ENCODE results near the gene KLF16.

The KLF16 gene

DNA sequence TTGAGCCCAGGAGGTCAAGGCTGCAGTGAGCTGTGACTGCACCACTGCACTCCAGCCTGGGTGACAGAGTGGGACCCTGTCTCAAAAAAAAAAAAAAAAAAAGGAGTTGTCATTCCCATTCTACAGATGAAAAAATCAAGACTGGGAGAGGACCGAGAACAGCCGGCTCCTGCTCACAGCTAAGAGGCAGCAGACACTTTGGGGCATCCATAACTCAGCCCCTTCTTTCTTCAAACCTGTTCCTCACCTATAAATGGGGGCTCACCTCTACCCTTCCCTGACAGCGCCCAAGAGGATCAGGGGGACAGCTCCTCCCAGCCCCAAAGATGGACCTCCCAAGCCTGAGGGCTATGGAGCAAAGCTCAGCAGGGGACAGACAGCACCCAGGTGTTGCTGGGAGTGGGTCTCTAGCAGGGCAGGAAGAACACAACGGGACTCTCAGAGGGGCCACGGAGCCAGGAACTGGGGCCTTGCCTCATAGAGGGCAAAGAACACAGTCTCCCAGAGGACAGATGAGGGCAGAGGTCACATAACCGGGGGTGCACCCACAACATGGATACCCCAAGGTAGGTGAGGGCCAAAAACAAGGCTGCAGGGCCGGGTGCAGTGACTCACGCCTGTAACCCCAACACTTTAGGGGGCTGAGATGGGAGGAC, 3.4 kb upstream of the KLF16 start:
- no peak for DNase-seq

DNA sequence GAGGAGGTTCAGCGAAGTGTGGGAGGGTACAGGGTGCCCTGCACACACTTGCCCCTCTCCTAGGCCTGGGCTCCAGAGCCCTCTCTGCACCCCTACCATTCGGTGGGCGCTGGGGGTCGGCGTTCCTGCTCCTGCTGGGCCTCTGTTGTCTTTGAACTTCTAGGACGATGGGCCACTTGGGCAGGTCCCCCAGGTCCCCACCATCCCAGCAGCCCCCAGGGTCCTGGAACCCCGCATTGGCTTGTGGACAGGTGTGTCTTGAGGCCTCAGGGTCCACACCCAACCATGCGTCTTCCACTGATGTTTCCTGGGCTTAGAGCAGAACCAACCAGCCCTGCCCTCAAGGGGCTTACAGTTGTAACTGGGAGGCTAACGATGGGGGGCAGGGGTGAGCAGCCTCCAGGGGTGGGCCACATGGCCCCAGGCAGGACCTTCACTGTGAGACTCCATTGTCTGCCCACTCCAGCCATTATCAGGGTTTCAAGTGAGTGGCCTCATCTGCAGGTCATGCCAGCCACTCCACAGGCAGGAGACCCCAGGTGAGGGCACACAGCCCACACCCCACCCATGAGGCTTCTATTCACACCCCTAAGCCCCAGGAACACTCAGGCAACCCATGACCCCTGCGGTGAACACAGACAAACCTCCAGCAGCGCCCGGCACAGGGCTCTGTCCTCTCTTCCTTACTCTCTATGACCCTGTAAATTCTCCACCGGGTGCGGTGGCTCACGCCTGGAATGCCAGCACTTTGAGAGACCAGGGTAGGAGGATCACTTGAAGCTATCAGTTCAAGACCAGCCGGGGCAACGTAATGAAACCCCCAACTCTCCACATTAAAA, 2.0 kb upstream of the KLF16 start:
- no peak for DNase-seq

DNA sequence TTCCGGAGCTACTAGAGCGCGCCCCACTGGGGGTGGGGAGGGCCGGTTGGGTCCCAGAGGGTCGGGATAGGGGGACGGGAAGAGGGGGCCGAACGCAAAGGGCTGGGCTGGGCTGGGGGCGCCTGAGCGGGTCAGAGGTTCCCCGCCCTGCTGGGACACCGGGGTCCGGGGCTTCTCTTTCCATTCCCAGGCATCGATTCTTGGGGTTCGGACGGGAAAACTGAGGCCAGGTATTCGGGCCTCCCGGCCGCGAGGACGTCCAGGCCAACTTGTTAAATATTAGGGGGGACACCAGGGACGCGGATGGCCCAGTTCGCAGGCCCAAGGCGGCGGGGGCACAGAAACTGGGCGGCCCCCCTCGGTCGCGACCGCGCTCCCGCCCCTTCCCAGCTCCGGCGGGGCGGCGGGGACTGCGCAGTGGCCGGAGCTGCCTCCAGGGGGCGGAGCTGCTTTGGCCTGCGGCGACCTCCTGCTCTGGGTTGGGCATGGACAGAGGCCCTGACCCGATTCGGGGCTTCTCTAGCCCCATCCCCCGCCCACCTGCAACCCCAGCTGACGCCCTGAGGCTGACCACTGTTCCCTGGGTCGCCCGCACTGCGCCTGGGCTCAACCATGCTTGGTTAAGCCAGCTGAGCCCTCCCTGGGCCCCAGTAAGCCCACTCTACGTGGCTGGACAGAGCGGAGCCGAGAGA, 1.2 kb upstream of the KLF16 start:
- DNase-seq = no peak

DNA sequence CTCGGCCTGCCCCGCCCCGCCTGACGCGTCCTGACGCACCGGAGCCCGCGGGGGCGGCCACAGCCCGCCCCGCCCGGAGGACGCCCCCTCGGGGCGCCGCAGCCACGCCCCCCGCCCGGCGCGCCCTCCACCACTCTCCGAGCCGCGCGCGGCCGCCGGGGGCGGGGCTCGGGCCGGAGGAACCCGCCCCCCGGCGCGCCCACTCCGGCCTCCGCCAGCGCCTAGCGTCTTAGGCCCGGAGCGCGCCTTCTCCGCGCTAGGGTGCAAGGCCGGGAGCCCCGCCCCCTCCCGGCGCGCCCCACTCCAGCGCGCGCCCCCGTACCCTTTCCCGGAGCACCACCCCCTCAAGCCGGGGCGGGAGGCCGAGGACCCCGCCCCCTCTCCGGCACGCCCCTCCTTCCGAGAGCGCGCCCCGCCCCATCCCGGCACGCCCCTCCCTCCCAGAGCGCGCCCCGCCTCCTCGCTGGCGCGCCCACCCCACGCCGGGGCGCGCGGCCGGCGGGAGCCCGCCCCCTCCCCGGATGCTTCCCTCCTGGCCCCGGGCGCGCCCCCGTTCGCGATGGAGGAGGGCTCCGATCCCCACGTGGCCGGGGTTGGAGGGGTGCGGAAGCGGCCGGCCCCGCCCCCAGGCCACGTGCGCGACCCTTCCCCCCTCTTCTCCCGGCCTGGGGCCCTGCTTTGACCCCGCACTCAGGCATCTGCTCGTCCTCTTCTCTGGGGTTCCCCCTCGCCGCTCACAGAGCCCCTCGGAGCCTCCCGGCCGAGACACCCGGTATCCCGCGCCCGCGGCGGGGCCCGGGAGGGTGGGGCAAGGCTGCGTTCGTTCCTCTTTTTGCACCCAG, 480 bp upstream of the KLF16 start:
- peak; percentile 92 for DNase-seq

DNA sequence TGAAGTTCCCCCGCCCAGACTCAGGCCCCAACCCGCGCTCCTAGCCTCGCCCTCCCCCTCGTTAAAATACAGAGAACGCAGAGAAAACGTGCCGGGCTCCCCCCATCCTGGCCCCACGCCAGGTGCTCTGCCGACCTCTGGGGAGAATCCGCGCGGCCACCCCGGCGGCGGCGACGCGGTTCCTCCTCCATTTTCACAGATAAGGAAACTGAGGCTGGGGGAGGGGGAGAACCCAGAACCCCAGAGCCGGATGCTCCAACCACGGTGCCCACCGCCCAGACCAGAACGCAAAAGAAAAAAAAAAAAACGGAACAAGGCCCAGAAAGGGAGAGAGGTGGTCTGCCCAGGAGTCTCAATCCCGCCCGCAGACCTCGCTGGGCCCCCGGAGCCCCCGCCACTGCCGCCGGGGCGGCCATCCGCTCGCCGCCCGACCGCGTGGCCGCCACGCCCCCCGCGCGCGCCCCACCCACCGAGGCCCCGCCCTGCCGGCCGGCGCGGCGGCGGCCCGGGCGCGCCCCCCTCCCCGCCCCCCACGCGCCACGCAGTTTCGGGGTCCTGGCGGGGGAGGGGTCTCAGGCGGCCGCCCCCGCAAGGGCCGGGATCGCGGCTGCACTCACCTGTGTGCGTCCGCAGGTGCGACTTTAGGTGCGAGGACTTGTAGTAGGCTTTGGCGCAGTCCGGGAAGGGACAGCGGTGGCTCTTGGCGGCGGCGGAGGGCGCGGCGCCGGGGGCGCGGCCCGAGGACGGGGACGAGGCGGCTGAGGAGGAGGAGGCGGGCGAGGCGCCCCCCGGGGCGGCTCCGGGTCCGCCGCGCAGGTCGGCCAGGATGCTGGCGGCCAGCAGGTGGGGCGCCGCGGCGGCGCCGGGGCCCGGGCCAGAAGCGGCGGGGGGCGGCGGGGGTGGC, 703 bp downstream of the KLF16 start:
- peak; percentile 47 for DNase-seq

DNA sequence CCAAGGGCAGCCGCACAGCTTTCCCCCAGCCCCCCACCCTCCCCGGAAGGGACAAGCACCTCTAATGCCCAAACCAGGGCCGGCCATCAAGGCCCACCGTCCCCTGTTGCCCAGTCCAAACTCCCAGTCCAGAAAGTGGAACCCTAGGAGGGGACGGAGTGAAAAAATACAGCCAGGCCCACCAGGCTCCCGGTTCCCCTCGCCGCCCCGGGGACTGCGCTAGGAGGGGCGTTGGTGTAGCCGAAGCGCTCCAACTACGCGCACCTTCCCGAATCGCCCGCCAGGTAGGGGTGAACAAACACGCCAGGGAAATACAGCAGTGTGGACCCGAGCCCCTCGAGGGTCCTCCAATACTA, 1.3 kb downstream of the KLF16 start:
- DNase-seq = no peak

DNA sequence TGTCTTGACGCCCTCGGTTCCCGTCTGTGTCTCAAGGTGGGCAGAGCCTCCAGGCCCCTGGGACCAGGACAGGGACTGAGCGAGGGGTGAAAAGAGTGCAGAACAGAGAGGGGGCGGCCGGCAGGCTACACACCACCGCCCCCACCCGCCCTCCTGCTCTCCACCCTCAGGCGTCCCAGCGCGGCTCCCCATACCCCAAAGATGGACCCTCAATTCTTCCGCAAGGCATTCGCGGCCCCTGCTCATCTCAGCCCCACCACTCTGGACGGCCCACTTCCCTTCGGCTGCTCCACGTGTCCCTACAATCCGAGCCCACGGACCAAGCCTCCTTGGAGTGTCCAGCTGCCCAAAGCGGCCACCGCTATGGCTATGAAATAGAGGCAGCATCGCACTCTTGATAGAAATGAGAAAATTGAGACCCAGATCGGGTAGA, 1.8 kb downstream of the KLF16 start:
- no peak for DNase-seq

DNA sequence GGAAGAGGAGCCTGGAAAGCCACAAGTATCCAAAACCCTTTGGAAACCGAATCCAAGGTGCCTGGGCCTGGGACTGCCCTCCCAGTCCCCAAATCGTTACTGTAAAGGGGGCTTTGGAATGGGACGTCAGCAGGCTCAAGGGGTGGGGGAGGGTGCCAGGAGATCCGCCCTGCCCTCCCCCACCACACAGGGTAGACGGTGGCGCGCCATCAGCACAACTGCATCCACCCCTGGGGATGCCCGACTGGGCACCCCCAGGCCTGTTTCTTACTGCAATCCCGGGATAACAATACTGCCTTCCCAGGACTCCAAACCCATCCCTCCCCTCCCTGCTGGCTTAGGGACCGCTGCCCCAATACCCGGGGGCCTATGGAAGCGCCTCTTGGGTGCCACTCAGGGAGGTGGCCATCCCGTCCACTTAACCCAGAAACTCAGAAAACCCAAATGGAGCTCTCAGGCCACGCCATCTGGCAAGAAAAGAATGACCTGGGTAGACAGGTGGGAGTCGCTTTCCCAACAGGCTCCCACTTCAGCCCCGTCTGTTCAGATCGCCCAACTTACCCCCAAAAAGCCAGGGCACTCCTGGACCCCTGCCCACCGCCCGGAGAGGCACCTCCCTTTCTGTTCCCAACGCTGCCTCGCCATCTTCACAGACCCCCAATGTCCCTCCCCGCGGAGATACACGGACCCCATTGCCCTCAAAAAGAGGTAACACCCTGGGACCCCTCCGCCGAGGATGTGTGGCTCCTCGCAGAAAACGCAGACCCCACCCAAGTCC, 2.4 kb downstream of the KLF16 start:
- DNase-seq = no peak

DNA sequence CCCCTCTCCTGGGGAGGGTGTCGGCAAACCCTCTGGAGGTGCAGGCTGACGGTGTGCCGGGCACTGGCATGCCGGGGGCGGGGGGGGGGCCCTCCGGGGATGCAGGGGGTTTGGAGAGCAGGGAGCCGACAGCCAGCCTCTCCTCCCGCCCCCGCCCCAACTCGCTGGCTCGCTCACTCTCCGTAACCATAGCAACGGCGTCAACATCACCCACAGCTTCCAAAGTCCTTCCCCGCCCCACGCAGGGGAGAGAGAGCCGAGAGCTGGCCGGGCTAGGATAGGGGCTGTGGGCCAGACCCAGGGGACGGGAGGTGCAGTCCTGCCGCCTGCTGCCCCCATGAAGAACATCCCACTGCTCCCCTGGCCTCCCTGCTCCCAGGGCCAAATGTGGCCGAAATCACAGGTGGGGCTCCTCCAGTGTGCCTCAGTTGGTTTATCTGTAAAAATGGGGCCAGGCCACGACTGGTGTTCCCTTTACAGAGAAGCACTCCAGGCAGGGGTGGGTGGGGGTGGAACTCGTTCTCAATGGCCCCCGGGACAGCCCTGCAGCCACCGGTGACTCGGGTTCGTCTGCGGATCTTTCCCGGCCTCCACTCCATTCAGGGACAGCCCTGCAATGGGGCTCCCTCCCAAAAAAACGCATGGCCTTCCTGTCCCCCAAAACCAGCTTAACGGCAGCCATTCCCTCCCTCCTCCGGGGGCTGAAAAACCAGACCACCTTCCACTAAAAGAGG, 3.2 kb downstream of the KLF16 start:
- DNase-seq = no peak

DNA sequence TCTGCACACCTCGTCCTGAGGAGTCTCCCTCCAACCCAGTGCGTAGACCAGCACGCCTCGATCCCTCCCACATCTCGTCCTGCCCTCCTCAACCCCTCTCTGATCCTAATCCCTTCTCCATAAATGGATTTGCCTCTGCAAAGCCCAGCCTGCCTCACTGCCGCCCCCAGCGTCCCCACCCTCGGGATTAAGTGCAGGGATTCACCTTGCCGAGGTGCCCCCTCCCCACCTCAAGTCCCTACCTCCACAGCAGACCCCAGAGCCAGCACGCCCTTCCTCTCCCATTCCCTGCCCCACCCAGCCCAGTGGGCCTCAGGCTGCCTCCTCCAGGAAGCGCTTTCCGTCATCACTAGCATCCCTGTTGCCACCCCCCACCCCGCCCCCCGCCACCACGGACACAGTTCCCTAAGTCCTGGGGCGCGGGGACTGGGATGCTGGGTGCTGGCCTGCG, 4.0 kb downstream of the KLF16 start:
- no peak for DNase-seq

DNA sequence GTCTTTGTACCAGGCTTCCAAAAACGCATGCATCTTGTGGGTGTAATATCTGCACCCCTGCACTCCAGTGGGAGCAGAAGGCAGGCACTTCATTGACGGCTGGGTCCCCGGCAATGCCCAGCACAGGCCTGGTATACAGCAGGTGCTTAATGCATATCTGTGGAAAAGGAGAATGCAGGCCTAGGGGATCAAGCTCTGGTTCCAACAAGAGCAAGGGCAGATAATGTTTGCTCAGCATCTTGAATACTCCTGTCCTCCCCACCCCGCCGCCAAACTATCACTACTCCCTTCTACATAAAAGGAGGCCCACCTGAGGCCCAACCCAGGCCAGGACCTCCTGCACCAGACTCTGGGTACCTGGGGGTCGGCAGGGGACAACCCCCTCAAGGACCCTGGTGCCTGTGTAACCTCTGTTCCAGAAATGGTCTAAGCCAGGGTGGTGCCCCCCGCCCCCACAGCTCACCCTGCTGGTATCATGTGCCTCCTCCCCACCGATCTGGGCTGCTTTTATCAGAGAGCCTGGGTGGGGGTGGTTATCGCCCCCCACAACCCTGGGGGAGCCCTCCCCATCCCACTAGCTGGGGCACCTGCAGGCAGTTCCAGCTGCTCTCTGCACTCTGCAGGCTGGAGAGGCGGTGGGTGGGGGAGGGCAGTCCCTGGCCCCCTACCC, 4.8 kb downstream of the KLF16 start:
- no peak for DNase-seq

DNA sequence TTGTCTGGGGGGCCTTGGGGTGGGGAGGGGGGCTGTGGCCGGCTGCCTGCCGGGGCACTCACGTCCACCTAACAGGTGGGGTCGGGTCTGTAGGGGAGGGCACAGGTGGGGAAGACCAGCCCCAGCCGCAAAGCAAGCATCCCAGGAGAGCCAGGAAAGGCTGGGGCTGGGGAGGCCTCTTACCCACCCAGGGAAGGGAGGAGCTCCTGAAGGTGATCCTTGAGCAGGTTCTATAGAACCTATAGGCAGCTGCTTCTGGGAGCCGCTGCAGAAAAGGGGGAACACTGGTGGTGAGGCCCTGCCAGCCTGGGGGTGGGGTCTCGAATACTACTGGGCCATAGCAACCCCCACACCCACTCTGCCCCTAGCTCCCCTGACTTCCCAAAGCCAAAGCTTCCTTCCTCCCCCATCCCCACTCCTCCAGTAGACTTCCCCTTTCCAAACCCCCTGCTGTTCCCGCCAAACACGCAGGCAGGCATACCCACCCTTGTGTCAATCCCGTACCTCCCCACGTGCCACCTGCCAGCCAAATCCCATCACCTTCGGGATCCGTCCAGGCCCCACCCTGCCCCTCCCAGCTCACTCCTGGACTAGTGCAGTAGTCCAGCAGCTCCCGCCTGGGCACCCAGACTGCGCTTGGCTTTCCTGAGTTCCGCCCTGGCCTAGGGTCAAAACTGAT, 5.6 kb downstream of the KLF16 start:
- no peak for DNase-seq

DNA sequence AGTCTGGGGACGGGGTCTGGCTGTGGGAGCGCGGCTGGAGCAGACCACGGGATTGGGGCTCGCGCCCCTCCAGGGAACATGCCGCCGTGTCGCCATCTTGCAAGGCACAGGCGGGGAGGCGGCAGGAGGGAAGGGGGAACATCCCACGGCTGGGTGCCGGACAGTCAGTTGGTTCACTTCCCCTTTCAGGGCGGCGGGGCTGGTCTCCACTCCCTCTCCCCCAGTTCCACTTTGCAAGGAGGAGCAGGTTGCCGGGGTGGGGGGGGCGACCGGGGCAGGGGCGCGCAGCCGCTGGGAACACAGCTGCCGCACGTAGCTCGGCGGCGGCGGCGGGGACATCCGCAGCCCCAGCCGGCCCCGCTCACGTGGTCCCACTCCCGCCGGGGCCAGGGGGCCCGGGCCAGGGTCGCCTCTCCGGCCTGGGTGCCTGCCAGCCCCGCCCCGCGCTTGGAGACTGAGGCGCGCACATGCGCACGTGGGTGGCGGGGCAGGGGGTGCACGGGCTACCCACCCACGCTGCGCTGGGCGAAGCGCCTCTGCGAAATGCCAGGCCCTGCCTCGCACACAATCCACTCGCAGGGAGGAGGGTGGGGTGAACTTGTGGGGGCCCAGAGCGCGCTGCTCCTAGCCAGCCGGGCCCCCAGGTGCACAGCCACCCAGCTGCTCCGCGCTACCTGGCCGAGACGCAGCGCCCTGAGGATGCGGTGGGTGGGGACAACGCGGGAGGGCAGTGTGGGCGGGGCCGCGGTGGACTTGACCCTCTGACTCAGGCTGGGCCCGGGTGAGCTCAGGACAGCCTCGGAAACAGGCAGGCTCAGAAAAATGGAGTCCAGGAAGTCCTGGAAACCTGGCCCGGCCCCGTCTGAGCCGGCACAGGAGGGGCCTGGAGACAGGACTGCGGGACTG, 6.4 kb downstream of the KLF16 start:
- no peak for DNase-seq

DNA sequence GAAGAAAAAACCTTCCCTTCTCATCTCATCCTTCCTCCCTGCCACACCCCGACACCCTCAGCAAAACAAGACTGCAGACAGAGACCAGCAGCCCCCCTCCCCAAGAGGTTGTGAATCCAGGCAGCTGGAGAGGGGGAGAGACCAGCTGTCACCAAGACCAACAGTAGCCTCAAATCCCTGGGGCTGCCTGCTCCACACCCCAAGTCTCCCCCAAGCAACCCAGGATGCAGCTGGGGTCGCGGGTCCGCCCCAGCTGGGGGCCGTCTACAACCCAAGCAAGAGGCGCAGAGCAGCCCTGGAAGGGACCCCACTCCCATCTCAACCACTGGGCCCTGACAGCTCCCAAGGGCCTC, 7.1 kb downstream of the KLF16 start:
- DNase-seq = no peak

DNA sequence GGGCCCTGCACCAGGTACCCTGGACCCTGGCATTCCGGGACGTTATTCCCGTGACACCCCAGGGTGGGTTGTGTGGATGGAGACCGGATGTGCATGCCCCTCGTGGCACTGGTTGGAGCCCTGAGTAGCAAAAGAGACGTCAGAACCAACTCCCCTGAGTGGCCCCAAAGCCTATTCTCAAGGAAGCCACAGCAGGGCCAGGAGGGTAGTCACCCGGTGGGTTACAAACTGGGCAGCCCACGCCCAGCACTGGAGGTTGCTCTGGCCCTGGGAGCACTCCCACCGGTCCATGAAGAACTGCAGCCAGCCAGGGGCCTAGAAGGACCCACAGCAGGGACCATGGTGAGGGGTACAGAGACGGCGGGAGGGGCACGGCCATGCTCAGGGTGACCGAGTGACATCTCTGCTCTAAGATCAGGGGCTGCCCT, 7.5 kb downstream of the KLF16 start:
- DNase-seq = no peak

DNA sequence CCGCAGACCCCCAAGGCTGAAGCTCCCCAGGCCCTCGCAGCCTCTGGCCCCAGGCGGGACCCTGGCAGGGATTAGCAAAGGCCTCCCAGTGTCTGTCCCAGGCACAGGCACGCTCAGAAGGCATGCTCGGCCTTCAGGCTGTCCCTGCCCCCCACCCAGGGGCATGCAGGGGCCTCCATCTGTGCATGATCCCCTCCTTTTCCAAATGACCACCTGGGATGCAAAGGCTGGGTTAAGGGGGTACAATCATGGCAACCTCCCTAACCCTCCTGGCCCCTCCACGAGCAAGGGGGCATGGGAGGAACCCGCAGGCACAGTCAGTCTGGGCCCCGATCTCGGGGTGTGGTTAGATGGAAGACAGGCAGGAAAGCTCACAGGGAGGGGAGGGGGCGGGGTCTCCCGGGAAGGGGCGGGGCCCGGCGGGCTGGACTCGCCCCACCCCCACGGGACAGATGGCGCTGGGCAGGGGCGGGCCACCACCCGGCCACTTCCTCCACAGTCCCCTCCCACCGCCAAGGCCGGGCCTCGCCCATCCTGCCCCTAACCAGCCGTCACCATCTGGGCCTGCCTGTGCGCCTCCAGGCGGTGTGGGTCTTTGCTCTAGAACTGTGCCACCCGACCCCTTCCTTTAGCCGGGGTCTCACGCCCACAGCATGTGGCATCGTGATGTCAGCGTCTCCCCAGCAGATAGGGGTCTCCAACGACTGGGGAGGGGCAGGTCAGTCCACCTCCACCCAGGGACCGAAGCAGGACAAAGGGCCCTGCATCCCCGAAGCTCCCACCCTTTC, 8.1 kb downstream of the KLF16 start:
- DNase-seq = peak; percentile 62

DNA sequence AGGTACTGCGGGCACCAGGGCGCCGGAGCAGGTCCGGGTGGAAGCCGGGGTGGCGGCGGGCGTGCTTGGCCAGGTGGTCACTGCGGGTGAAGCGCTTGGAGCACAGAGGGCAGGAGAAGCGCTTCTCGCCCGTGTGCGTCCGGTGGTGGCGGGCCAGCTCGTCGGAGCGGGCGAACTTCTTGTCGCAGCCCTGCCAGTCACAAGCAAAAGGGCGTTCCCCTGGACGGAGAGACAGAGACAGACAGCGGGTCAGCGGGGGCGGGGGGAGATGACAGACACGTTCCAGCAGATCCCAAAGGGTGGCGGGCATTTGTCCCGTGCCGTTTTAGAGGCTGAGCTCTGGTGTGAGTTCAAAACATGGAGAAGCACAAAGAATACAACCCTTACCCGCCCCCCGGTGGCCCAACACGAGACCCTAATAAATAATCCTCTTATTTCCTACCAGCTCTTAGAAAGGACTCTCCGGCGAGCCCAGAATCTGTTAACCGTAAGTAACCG, 8.8 kb downstream of the KLF16 start:
- no peak for DNase-seq
